ENCODE results near the gene PASK. TPM values are rescaled to one million over a fixed set of nuclear protein-coding genes. Genes with fewer than 3 reads are reported as not detected.
"Not testable (repeated sequence)": the region's sequence is repeated elsewhere in the genome, so short reads cannot be mapped to it uniquely, and the experiment has no call there.

Gene PASK
- total RNA-seq, 1 experiment from 2014 or later, result 80.9 TPM

GRCh38 chr2:241105641-241106040, 43.6 kb downstream of the PASK start (continued):
- TF ChIP-seq IRF2 (CRISPR knock-in tag; IDR thresholded peaks at IDR 0.05; ENCODE audit: borderline replicate concordance, low read depth) (no peak), ZNF263 (CRISPR knock-in tag; IDR thresholded peaks at IDR 0.05; ENCODE audit: low read depth) (no peak), USF1 (CRISPR knock-in tag; IDR thresholded peaks at IDR 0.05) (no peak), CBFB (CRISPR knock-in tag; IDR thresholded peaks at IDR 0.05; ENCODE audit: low read depth) (no peak), ZNF423 (CRISPR knock-in tag; IDR thresholded peaks at IDR 0.05) (no peak), ATF3 (CRISPR knock-in tag; conservative IDR thresholded peaks at IDR 0.05) (no peak), ZNF219 (CRISPR knock-in tag; IDR thresholded peaks at IDR 0.05; ENCODE audit: borderline replicate concordance) (no peak), FOXP4 (CRISPR knock-in tag; IDR thresholded peaks at IDR 0.05) (no peak), GABPB1 (CRISPR knock-in tag; IDR thresholded peaks at IDR 0.05) (no peak), E2F1 (CRISPR knock-in tag; IDR thresholded peaks at IDR 0.05) (no peak)

- ATAC-seq; H3K27ac Mint-ChIP-seq; CTCF ChIA-PET; H3K36me3 Mint-ChIP-seq; H3K9me3 Mint-ChIP-seq; H3K4me1 Mint-ChIP-seq; H3K27me3 Mint-ChIP-seq (ENCODE audit: low read depth); DNase-seq (ENCODE audit: low spot score); H3K4me3 Mint-ChIP-seq: not testable (repeated sequence)
- POLR2A ChIA-PET, result interaction anchor here (0.7 kb wide), 1 partner anchor 94 kb away, joined by 3 read pairs; no protein-coding TSS in a partner anchor
These were observed 44.7 kb downstream of the PASK start for GRCh38 chr2:241104611-241105010.

GRCh38 chr2:241103176-241103595, 46.1 kb downstream of the PASK start:
- no peaks in the 10 kb centered on the region for H3K9me3 Mint-ChIP-seq
- peak overlapping the region; percentile 95 for H3K4me3 Mint-ChIP-seq
- CTCF ChIA-PET, result interaction anchor here (1.5 kb wide), 1 partner anchor 189 kb away, joined by 5 read pairs; no protein-coding TSS in a partner anchor
- ATAC-seq (no peak), DNase-seq (ENCODE audit: low spot score) (no peak)
- TF ChIP-seq EMX1 (CRISPR knock-in tag; IDR thresholded peaks at IDR 0.05), result no peak
- no peak for TF ChIP-seq CREM (CRISPR knock-in tag; IDR thresholded peaks at IDR 0.05)
- TF ChIP-seq ERG (CRISPR knock-in tag; IDR thresholded peaks at IDR 0.05), result no peak
- H3K4me1 Mint-ChIP-seq, result peaks cover 5% of the 10 kb centered on the region
- peaks cover 15% of the 10 kb centered on the region for H3K36me3 Mint-ChIP-seq
- H3K27me3 Mint-ChIP-seq (ENCODE audit: low read depth), result no peaks in the 10 kb centered on the region
- peak overlapping the region; percentile 98; the same call in 1 of the 2 replicates for H3K27ac Mint-ChIP-seq
- POLR2A ChIA-PET, result no interaction called here

GRCh38 chr2:241102239-241102803, 47.0 kb downstream of the PASK start, which contains the start of gene MTERF4:
Gene MTERF4, minus strand, starts transcription at chr2:241102287. Its CDS starts 14 bp downstream, at chr2:241102273.
- peaks cover 22% of the 10 kb centered on the region for H3K36me3 Mint-ChIP-seq
- no peaks in the 10 kb centered on the region for H3K9me3 Mint-ChIP-seq
- H3K27ac Mint-ChIP-seq, result peak within 1 kb of the TSS; percentile 98
- H3K27me3 Mint-ChIP-seq (ENCODE audit: low read depth), result no peaks in the 10 kb centered on the region
- DNase-seq (ENCODE audit: low spot score) (peak; percentile 89), ATAC-seq (peak; percentile 97)
- POLR2A ChIA-PET, result interaction anchor here (0.8 kb wide), 1 partner anchor 47 kb away, joined by 3 read pairs; the partner anchor contains the start of gene PASK
- peaks cover 5% of the 10 kb centered on the region for H3K4me1 Mint-ChIP-seq
- CTCF ChIA-PET, result interaction anchor here (1.2 to 2.9 kb wide), 4 partner anchors 24 to 251 kb away, joined by 5 to 12 read pairs (median 5); no protein-coding TSS in a partner anchor
- H3K4me3 Mint-ChIP-seq, result peak within 1 kb of the TSS; percentile 95
- TF ChIP-seq FOXP4 (CRISPR knock-in tag; IDR thresholded peaks at IDR 0.05) (peak; percentile 95), GTF2I (CRISPR knock-in tag; conservative IDR thresholded peaks at IDR 0.05) (no peak), ZNF138 (CRISPR knock-in tag; conservative IDR thresholded peaks at IDR 0.05) (0 out of 2 replicates have a peak, but pooled peaks have one; percentile 64), SP1 (CRISPR knock-in tag; conservative IDR thresholded peaks at IDR 0.05) (peak; percentile 91), SOX15 (CRISPR knock-in tag; IDR thresholded peaks at IDR 0.05) (no peak), E2F4 (CRISPR knock-in tag; IDR thresholded peaks at IDR 0.05; ENCODE audit: borderline replicate concordance, low read depth) (no peak)
